Measurements from ENCODE around the gene ADAMTS2. TPM values are rescaled to one million over a fixed set of nuclear protein-coding genes. Genes with fewer than 3 reads are reported as not detected.

The ADAMTS2 gene
- total RNA-seq, 6 experiments from 2014 or later = 31.5 to 38.4 (median 34.1) TPM

DNA sequence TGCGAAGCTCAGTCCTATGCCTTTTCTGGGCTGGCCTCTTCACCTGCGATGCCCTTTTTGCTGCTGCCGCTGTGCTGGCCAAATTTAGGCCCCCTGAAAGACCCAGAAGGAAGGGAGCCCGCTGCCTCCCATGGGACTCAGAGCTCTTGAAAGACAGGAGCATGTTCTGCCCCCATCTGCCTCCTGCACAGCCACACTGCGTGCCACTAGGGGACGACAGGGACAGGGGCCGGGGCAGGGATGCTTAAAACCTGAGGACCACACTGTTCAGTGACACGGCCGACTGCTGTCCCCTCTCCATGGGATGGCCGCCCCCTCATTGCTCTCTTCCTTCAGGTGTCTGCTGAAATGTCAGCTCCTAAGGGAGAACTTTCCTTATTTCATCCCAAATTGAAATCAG is 132.4 kb downstream of the ADAMTS2 start:
- Mint-ChIP-seq H3K27ac (no peak overlapping the region), H3K4me1 (ENCODE audit: low read depth) (peaks cover 54% of the 10 kb centered on the region), H3K4me3 (no peak overlapping the region), H3K27me3 (ENCODE audit: insufficient read depth) (peaks cover 3% of the 10 kb centered on the region), H3K36me3 (ENCODE audit: low read depth) (0 out of 2 replicates have a peak, but pooled peaks cover 4% of the 10 kb centered on the region), H3K9me3 (no peaks in the 10 kb centered on the region)
- peak; percentile 15 for DNase-seq
- TF ChIP-seq, protein P1, sequence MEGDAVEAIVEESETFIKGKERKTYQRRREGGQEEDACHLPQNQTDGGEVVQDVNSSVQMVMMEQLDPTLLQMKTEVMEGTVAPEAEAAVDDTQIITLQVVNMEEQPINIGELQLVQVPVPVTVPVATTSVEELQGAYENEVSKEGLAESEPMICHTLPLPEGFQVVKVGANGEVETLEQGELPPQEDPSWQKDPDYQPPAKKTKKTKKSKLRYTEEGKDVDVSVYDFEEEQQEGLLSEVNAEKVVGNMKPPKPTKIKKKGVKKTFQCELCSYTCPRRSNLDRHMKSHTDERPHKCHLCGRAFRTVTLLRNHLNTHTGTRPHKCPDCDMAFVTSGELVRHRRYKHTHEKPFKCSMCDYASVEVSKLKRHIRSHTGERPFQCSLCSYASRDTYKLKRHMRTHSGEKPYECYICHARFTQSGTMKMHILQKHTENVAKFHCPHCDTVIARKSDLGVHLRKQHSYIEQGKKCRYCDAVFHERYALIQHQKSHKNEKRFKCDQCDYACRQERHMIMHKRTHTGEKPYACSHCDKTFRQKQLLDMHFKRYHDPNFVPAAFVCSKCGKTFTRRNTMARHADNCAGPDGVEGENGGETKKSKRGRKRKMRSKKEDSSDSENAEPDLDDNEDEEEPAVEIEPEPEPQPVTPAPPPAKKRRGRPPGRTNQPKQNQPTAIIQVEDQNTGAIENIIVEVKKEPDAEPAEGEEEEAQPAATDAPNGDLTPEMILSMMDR (IDR thresholded peaks at IDR 0.05) = peak; percentile 72

DNA sequence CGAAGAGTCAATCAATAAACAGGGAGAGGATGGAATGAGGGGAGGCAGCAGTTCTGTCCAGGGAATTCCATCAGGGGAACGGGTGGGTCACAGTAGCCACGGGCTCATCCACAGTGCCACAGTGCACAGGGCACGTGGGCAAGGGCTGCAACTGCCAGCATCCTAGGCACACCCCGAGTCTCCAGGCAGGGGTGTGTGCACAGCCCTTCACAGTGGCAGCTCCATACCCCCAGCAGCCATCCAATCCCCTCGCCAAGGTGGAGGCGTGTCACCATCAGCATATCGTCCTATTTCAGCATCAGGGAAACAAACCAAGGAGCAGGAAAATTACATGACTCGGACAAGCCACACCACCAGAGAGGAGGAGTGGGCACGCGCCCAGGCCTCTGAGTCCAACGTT is 133.6 kb downstream of the ADAMTS2 start:
- Mint-ChIP-seq H3K27ac (peak overlapping the region; percentile 32), H3K36me3 (ENCODE audit: low read depth) (0 out of 2 replicates have a peak, but pooled peaks cover 4% of the 10 kb centered on the region), H3K9me3 (no peaks in the 10 kb centered on the region), H3K27me3 (ENCODE audit: insufficient read depth) (peaks cover 3% of the 10 kb centered on the region), H3K4me3 (no peak overlapping the region), H3K4me1 (ENCODE audit: low read depth) (peaks cover 42% of the 10 kb centered on the region)
- DNase-seq = no peak
- TF ChIP-seq, protein P1 (IDR thresholded peaks at IDR 0.05) = no peak

DNA sequence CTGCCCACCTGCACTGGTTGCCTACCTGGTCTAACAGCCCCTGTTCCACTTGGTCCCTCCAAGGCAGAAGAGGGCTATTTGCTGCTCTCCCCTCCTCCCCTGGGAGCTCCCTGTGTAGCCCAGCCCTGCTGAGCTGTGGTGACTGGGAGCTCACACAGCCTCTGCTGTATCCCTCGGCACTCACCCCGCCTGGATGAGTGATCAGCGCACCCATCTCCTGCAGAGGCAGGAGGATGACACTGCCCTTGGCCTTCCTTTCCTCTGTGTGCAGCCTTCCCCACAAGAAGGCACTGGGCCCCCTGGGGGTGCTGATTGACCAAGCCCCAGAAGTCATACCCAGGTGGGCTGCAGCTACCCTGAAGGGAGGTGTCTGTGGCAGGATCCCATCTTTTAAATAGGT is 134.2 kb downstream of the ADAMTS2 start:
- TF ChIP-seq, protein P1 (IDR thresholded peaks at IDR 0.05) = no peak
- no peak overlapping the region for H3K4me3 Mint-ChIP-seq
- H3K27ac Mint-ChIP-seq = peak overlapping the region; percentile 32
- H3K4me1 Mint-ChIP-seq (ENCODE audit: low read depth) = peaks cover 39% of the 10 kb centered on the region
- peaks cover 3% of the 10 kb centered on the region for H3K27me3 Mint-ChIP-seq (ENCODE audit: insufficient read depth)
- H3K36me3 Mint-ChIP-seq (ENCODE audit: low read depth) = 0 out of 2 replicates have a peak, but pooled peaks cover 4% of the 10 kb centered on the region
- peak; percentile 19 for DNase-seq
- no peaks in the 10 kb centered on the region for H3K9me3 Mint-ChIP-seq

DNA sequence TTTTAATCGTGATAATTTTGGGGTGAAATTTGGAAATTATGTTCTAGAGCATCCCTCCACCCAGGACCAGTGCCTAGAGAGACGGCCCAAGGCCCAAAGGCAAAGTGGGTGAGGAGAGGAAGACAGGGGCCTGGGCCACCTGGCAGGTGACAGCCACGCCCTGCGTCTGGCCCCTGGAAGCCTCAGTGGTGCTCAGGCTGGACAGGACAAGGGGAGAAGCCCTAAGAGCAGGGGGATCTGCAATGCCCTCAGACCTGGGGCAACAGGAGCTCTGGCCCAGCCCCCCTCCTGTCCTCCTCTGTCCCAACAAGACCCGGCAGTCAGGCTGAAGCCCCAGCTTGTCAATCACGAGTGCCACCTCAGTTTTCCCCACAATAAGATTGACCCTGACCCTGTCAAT is 134.8 kb downstream of the ADAMTS2 start:
- H3K4me3 Mint-ChIP-seq = no peak overlapping the region
- peaks cover 2% of the 10 kb centered on the region for H3K27me3 Mint-ChIP-seq (ENCODE audit: insufficient read depth)
- peaks cover 33% of the 10 kb centered on the region for H3K4me1 Mint-ChIP-seq (ENCODE audit: low read depth)
- no peaks in the 10 kb centered on the region for H3K9me3 Mint-ChIP-seq
- TF ChIP-seq, protein P1 (IDR thresholded peaks at IDR 0.05) = no peak
- no peaks in the 10 kb centered on the region for H3K36me3 Mint-ChIP-seq (ENCODE audit: low read depth)
- DNase-seq = no peak
- peak overlapping the region; percentile 88 for H3K27ac Mint-ChIP-seq

DNA sequence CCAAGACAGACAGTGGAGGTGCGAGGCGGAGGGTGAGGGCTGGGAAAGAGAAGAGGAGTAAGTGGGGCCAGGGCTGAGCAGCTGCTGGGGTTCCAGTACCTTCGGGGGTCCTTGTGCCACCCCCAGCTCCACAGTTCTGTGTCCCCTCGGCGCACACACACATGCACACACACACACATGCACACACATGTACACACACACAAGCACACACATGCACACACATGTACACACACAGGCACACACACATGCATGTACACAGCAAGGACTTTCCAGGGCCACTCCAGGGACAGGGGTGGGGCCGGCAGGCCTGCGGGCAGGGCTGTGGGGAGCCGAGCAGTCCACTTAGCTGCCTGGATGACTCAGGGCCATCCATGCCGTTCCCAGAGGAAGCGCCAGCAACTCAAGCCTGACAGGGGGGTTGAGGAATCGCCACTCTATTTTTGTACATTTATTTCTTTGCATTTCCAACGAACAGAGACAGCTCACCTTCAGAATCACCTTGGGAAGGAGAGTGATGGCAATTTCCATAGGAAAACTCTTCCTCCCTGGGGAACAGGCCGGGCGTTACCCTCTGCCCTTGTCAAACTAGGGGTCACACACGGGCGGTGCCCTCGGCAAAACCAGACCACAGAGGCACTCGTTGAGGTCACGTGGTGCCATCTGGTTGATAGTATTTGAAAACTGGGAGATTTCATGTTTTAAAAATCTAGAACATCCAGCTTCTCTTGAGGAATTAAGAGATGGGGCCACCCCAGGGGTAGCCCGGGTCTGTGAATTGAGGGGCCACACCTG is 135.7 kb downstream of the ADAMTS2 start:
- no peaks in the 10 kb centered on the region for H3K9me3 Mint-ChIP-seq
- peak overlapping the region; percentile 88 for H3K27ac Mint-ChIP-seq
- H3K4me1 Mint-ChIP-seq (ENCODE audit: low read depth) = peaks cover 29% of the 10 kb centered on the region
- peak; percentile 75 for DNase-seq
- H3K4me3 Mint-ChIP-seq = peak overlapping the region; percentile 60
- no peaks in the 10 kb centered on the region for H3K36me3 Mint-ChIP-seq (ENCODE audit: low read depth)
- TF ChIP-seq, protein P1 (IDR thresholded peaks at IDR 0.05) = no peak
- H3K27me3 Mint-ChIP-seq (ENCODE audit: insufficient read depth) = peaks cover 2% of the 10 kb centered on the region
